Ovary (tissue), 9 donors: ENCODE results near the gene MMP24. TPM values are rescaled to one million over a fixed set of nuclear protein-coding genes. Genes with fewer than 3 reads are reported as not detected.
"Not testable (repeated sequence)": the region's sequence is repeated elsewhere in the genome, so short reads cannot be mapped to it uniquely, and the experiment has no call there.

Source experiments
- DNase-seq, 5 donors: peaks; one replicate each; pipeline ENCODE4 v3.0.0-alpha.2; 2019 to 2020
- H3K27ac ChIP-seq, 2 donors: fragments of 200-600 bp; one replicate each; pipeline versions ENCODE4 v1.5.1 to v1.8.0; 2019 to 2022
- H3K27me3 ChIP-seq: fragments of 200-600 bp; one replicate; pipeline ENCODE4 v1.8.0; 2022
- H3K36me3 ChIP-seq: fragments of 200-600 bp; sonication (generic); one replicate; pipeline ENCODE4 v1.5.1; 2019
- H3K4me1 ChIP-seq: one replicate; pipeline ENCODE4 v1.8.1; 2013; ENCODE audit warnings: mild to moderate bottlenecking, moderate library complexity; ENCODE audit not compliant: insufficient read depth
- H3K4me3 ChIP-seq: fragments of 200-600 bp; sonication (generic); one replicate; pipeline ENCODE4 v1.5.1; 2017
- H3K9me3 ChIP-seq, 2 donors: fragments of 200-600 bp in 1 of 2; sonication (generic) in 1 of 2; one replicate each; pipeline versions ENCODE4 v1.5.1 to v1.8.1; 2013 to 2019; ENCODE audit warnings: mild to moderate bottlenecking in 1 of 2, moderate library complexity in 1 of 2
- CTCF ChIP-seq, 3 donors: fragments of 450-650 bp in 2 of 3; fragments of 200-600 bp in 1 of 3; IDR thresholded peaks; one replicate each; pipeline versions ENCODE4 v1.5.1 to v1.8.0; 2016 to 2022; ENCODE audit warnings: antibody characterized with exemption in 3 of 3, mild to moderate bottlenecking in 1 of 3
- EP300 ChIP-seq: sonication (generic); formaldehyde crosslinking; IDR thresholded peaks from one replicate; pipeline ENCODE4 v1.6.1; 2017; ENCODE audit warnings: antibody characterized with exemption
- POLR2A ChIP-seq: fragments of 450-650 bp; IDR thresholded peaks from one replicate; pipeline ENCODE4 v1.6.1; 2017; ENCODE audit warnings: antibody characterized with exemption, mild to moderate bottlenecking, moderate library complexity
- WGBS, 3 donors: extraction: QIAGEN DNeasy Blood & Tissue Kit in 1 of 3; methylation state at CpG; one replicate each; pipeline versions ENCODE4 v1.1.5 to v1.1.7; 2013 to 2017; 5-methylcytosine and 5-hydroxymethylcytosine counted together
- intact Hi-C, 4 donors: fragments of 100-400 bp; cut with DNase I; formaldehyde crosslinking; loops; one replicate each; pipeline versions ENCODE4 v1.11.0 to v1.15.1; 2022 to 2023
- polyA plus RNA-seq, 2 donors: library from polyadenylated mRNA; stranded (reverse); fragments of 200-250 nt in 1 of 2; fragments of 350-450 nt in 1 of 2; fragmentation: Illumina TruSeq in 1 of 2; extraction: RNeasy Lipid Tissue Mini Kit (QIAGEN cat#74804) in 1 of 2; gene quantifications; one replicate each; pipeline ENCODE4 v1.2.3, GENCODE V29; 2013 to 2014
- total RNA-seq, 7 donors: library from RNA; depleted of rRNA in 2 of 7; stranded (reverse); fragments of >200 nt in 2 of 7; fragmentation: NEBNext Ultra II Directional in 3 of 7; extraction: Animal tissue kit (Norgen Biotek cat#: 25700) in 3 of 7; gene quantifications; one replicate each; pipeline versions ENCODE4 v1.1.0 to v1.2.4, GENCODE V29; 2016 to 2023
- donor health status: DM: no; HTN: no; CAD: no; lungs with moderate emphysema.
- donor health status: DM: no; HTN: no; CAD: no.
- donor health status: Bipolar disorder and iron deficiency.
- donor health status: DM: yes; HTN: yes; CAD: no.
- donor health status: DM: no; HTN: no; CAD: no.
- donor health status: DM: yes; HTN: yes; CAD: no.

Gene MMP24
- total and polyA plus RNA-seq, 9 donors = 0.20 to 10.8 (median 0.67) TPM

GRCh38 chr20:35196313-35196712 lies 30.2 kb upstream of the MMP24 start:
- Histone ChIP-seq H3K4me3 (no peak overlapping the region), H3K36me3 (no peaks in the 10 kb centered on the region), H3K27me3 (no peaks in the 10 kb centered on the region), H3K9me3 (no peaks in the 10 kb centered on the region), H3K27ac (no peak overlapping the region), H3K4me1 (no peaks in the 10 kb centered on the region)
- no peak for DNase-seq
- no peak for TF ChIP-seq CTCF (IDR thresholded peaks at IDR 0.05)
- TF ChIP-seq EP300 = no peak
- intact Hi-C loops = no loop called here

GRCh38 chr20:35199740-35200139 lies 26.8 kb upstream of the MMP24 start:
- no peak for DNase-seq
- no peaks in the 10 kb centered on the region for H3K4me1 ChIP-seq
- no peaks in the 10 kb centered on the region for H3K27me3 ChIP-seq
- intact Hi-C loops = loop anchor here in 1 of 4 donors (10.0 kb wide), 2 partner anchors 55 to 105 kb away; partner anchors contain the start of genes EDEM2 and TRPC4AP
- no peaks in the 10 kb centered on the region for H3K36me3 ChIP-seq
- H3K27ac ChIP-seq = no peak overlapping the region
- H3K4me3 ChIP-seq = no peak overlapping the region
- no peak for TF ChIP-seq POLR2A
- no peak for TF ChIP-seq CTCF (IDR thresholded peaks at IDR 0.05)
- no peak for TF ChIP-seq EP300
- no peaks in the 10 kb centered on the region for H3K9me3 ChIP-seq

- H3K9me3 ChIP-seq = no peaks in the 10 kb centered on the region
- no peak for DNase-seq
- TF ChIP-seq POLR2A (no peak), EP300 (no peak)
- intact Hi-C loops = loop anchor here in 1 of 4 donors (10.0 kb wide), 2 partner anchors 55 to 105 kb away; partner anchors contain the start of genes EDEM2 and TRPC4AP
- H3K36me3 ChIP-seq = no peaks in the 10 kb centered on the region
- no peak overlapping the region for H3K4me3 ChIP-seq
- no peaks in the 10 kb centered on the region for H3K4me1 ChIP-seq
- H3K27me3 ChIP-seq = no peaks in the 10 kb centered on the region
- 91 to 93% (median 92%) methylated on average over 1 of the region's 1 CpG for WGBS, 3 donors
- H3K27ac ChIP-seq = no peak overlapping the region
Measured at GRCh38 chr20:35200267-35200666, 26.2 kb upstream of the MMP24 start.

GRCh38 chr20:35201467-35201866 lies 25.0 kb upstream of the MMP24 start:
- H3K27ac ChIP-seq, H3K27me3 ChIP-seq, H3K4me3 ChIP-seq, H3K4me1 ChIP-seq, DNase-seq, H3K36me3 ChIP-seq, H3K9me3 ChIP-seq: not testable (repeated sequence)
- WGBS, 3 donors = 95 to 96% (median 96%) methylated on average over 5 of the region's 5 CpGs
- intact Hi-C loops = loop anchor here in 1 of 4 donors (10.0 kb wide), 2 partner anchors 57 to 107 kb away; partner anchors contain the start of genes EDEM2 and TRPC4AP

GRCh38 chr20:35206802-35207201 lies 19.7 kb upstream of the MMP24 start:
- no peaks in the 10 kb centered on the region for H3K9me3 ChIP-seq
- no peaks in the 10 kb centered on the region for H3K27me3 ChIP-seq
- H3K4me3 ChIP-seq = no peak overlapping the region
- no peaks in the 10 kb centered on the region for H3K4me1 ChIP-seq
- 86 to 97% (median 93%) methylated on average over 1 of the region's 1 CpG for WGBS, 3 donors
- intact Hi-C loops = loop anchor here in 3 of 4 donors (5.0 to 10.0 kb wide), 3 partner anchors 60 to 112 kb away; partner anchors contain the start of genes EDEM2 (in 3 of the 3) and TRPC4AP (in 1 of the 3)
- no peak for DNase-seq
- no peak overlapping the region for H3K27ac ChIP-seq
- TF ChIP-seq EP300 = no peak
- TF ChIP-seq CTCF (IDR thresholded peaks at IDR 0.05) = no peak
- H3K36me3 ChIP-seq = no peaks in the 10 kb centered on the region
